H1 (cell line): ENCODE measurements around the gene INPP5A. TPM values are rescaled to one million over a fixed set of nuclear protein-coding genes. Genes with fewer than 3 reads are reported as not detected.

Experiments
- CTCF ChIA-PET: fragments of 300-600 bp; sonication (Branson Sonifier 250); formaldehyde crosslinking; loops from one replicate; lab custom pipeline; 2021; ENCODE audit not compliant: partially characterized antibody; lab: Charles Lee
- POLR2A ChIA-PET: fragments of 300-600 bp; sonication (Branson Sonifier 250); formaldehyde crosslinking; loops from one replicate; lab custom pipeline; 2021; ENCODE audit warnings: inconsistent platforms; ENCODE audit not compliant: partially characterized antibody; lab: Charles Lee
- DNase-seq, 2 experiments: peaks; one replicate each; pipeline versions ENCODE4 v3.0.0 to v3.0.0-alpha.2; 2010 to 2022; ENCODE audit warnings: low spot score in 2 of 2, low read depth in 1 of 2, mixed read lengths in 1 of 2
- FAIRE-seq: peaks from 2 replicates; lab custom pipeline; 2011; peaks lifted over from hg19 to GRCh38; lab: Jason Lieb, UNC
- H2AFZ ChIP-seq: 2 replicates; pipeline ENCODE4 v1.8.1; 2012; ENCODE audit warnings: low read length, inconsistent platforms
- H2AK5ac ChIP-seq: 2 replicates; pipeline ENCODE4 v1.6.1; 2013; ENCODE audit warnings: low read depth, low read length
- H2BK120ac ChIP-seq: replicated peaks from 2 replicates; pipeline ENCODE3; 2013; ENCODE audit warnings: low read depth, low read length, inconsistent platforms
- H2BK12ac ChIP-seq: 2 replicates; pipeline ENCODE4 v1.6.1; 2013; ENCODE audit warnings: low read depth, low read length
- H2BK15ac ChIP-seq: 2 replicates; pipeline ENCODE4 v1.6.1; 2013; ENCODE audit warnings: low read length
- H2BK20ac ChIP-seq: 2 replicates; pipeline ENCODE4 v1.6.1; 2013; ENCODE audit warnings: low read length
- H2BK5ac ChIP-seq: 2 replicates; pipeline ENCODE4 v1.6.1; 2013; ENCODE audit warnings: low read depth, low read length
- H3K14ac ChIP-seq: 2 replicates; pipeline ENCODE4 v1.6.1; 2013; ENCODE audit warnings: inconsistent platforms; ENCODE audit not compliant: insufficient read length
- H3K18ac ChIP-seq: 2 replicates; pipeline ENCODE4 v1.6.1; 2013; ENCODE audit warnings: low read length; ENCODE audit errors: extremely low read depth
- H3K23ac ChIP-seq: 2 replicates; pipeline ENCODE4 v1.6.1; 2013; ENCODE audit warnings: inconsistent platforms; ENCODE audit not compliant: insufficient read length
- H3K23me2 ChIP-seq: 2 replicates; pipeline ENCODE4 v1.6.1; 2013; ENCODE audit warnings: low read depth, low read length
- H3K27ac ChIP-seq: 2 replicates; pipeline ENCODE4 v1.6.1; 2011; ENCODE audit warnings: low read depth, low read length, inconsistent platforms
- H3K27me3 ChIP-seq, 4 experiments: replicated peaks in 1 of 4; 1 replicate in 1 of 4; 2 replicates in 3 of 4; pipeline versions ENCODE4 v1.6.1 to v1.8.1; 2011 to 2013; ENCODE audit warnings: low read length in 3 of 4, mild to moderate bottlenecking in 3 of 4, inconsistent platforms in 2 of 4, mixed read lengths in 2 of 4, moderate library complexity in 1 of 4; ENCODE audit not compliant: control insufficient read depth in 3 of 4, insufficient read depth in 3 of 4; ENCODE audit errors: extremely low read depth in 1 of 4
- H3K36me3 ChIP-seq, 4 experiments: 2 replicates each; pipeline versions ENCODE4 v1.6.1 to v1.8.1; 2011 to 2013; ENCODE audit warnings: mild to moderate bottlenecking in 4 of 4, low read length in 3 of 4, moderate library complexity in 2 of 4, control low read depth in 1 of 4, inconsistent platforms in 1 of 4; ENCODE audit not compliant: insufficient read depth in 4 of 4, control insufficient read depth in 2 of 4
- H3K4ac ChIP-seq: replicated peaks from 2 replicates; pipeline ENCODE3; 2013; ENCODE audit warnings: low read length, low read depth, mixed read lengths, inconsistent platforms; ENCODE audit not compliant: insufficient read length
- H3K4me1 ChIP-seq, 4 experiments: replicated peaks in 1 of 4; 1 replicate in 1 of 4; 2 replicates in 3 of 4; pipeline versions ENCODE4 v1.6.1 to v1.8.1; 2011 to 2013; ENCODE audit warnings: low read length in 3 of 4, inconsistent platforms in 2 of 4, mixed read lengths in 1 of 4; ENCODE audit not compliant: insufficient read depth in 4 of 4, control insufficient read depth in 3 of 4
- H3K4me2 ChIP-seq, 2 experiments: 2 replicates each; pipeline versions ENCODE4 v1.6.1 to v1.8.1; 2011 to 2013; ENCODE audit warnings: low read depth in 2 of 2, low read length in 2 of 2, control low read depth in 1 of 2, inconsistent platforms in 1 of 2, mild to moderate bottlenecking in 1 of 2; ENCODE audit not compliant: insufficient read depth in 1 of 2
- H3K4me3 ChIP-seq, 4 experiments: fragments of 200-600, 300-600 bp in 1 of 4; sonication (generic), shearing (Covaris generic), sonication (Bioruptor Twin) in 1 of 4; 2 replicates each; pipeline versions ENCODE4 v1.5.1 to v1.8.1; 2011 to 2016; ENCODE audit warnings: low read length in 4 of 4, low read depth in 3 of 4, control low read depth in 2 of 4, inconsistent platforms in 2 of 4, mild to moderate bottlenecking in 2 of 4, mixed read lengths in 1 of 4, moderate library complexity in 1 of 4; ENCODE audit not compliant: insufficient read depth in 2 of 4; ENCODE audit errors: extremely low read depth in 1 of 4
- H3K56ac ChIP-seq: replicated peaks from 2 replicates; pipeline ENCODE3; 2013; ENCODE audit warnings: low read depth, mild to moderate bottlenecking, mixed read lengths, low read length, inconsistent platforms; ENCODE audit not compliant: insufficient read length
- H3K79me1 ChIP-seq: 2 replicates; pipeline ENCODE4 v1.6.1; 2013; ENCODE audit warnings: low read depth, low read length, control low read depth
- H3K79me2 ChIP-seq, 2 experiments: 2 replicates each; pipeline versions ENCODE4 v1.6.1 to v1.8.1; 2012 to 2013; ENCODE audit warnings: low read length in 2 of 2, mild to moderate bottlenecking in 2 of 2, inconsistent platforms in 1 of 2; ENCODE audit not compliant: insufficient read depth in 2 of 2, control insufficient read depth in 1 of 2
- H3K9ac ChIP-seq, 4 experiments: replicated peaks in 1 of 4; 1 replicate in 1 of 4; 2 replicates in 3 of 4; pipeline versions ENCODE4 v1.6.1 to v1.8.1; 2011 to 2013; ENCODE audit warnings: low read depth in 3 of 4, low read length in 3 of 4, control low read depth in 2 of 4, mild to moderate bottlenecking in 2 of 4, moderate library complexity in 2 of 4, inconsistent platforms in 1 of 4; ENCODE audit errors: extremely low read depth in 1 of 4
- H3K9me3 ChIP-seq, 2 experiments: 2 replicates each; pipeline versions ENCODE4 v1.6.1 to v1.8.1; 2012 to 2013; ENCODE audit warnings: mild to moderate bottlenecking in 2 of 2, moderate library complexity in 2 of 2, control low read depth in 1 of 2, inconsistent platforms in 1 of 2, low read depth in 1 of 2, low read length in 1 of 2, mixed read lengths in 1 of 2; ENCODE audit not compliant: insufficient read depth in 2 of 2
- H4K20me1 ChIP-seq, 2 experiments: replicated peaks in 1 of 2; 2 replicates each; pipeline versions ENCODE3 to v1.8.1; 2011 to 2013; ENCODE audit warnings: inconsistent platforms in 2 of 2, low read length in 2 of 2, mild to moderate bottlenecking in 1 of 2; ENCODE audit not compliant: insufficient read depth in 2 of 2, control insufficient read depth in 1 of 2
- H4K5ac ChIP-seq: 2 replicates; pipeline ENCODE4 v1.6.1; 2013; ENCODE audit warnings: low read length, low read depth, mixed read lengths, inconsistent platforms; ENCODE audit not compliant: insufficient read length
- H4K8ac ChIP-seq: 2 replicates; pipeline ENCODE4 v1.8.0; 2013; ENCODE audit warnings: mild to moderate bottlenecking, moderate library complexity, low read length, inconsistent platforms; ENCODE audit not compliant: insufficient read depth; ENCODE audit errors: extremely low read depth
- H4K91ac ChIP-seq: replicated peaks from 2 replicates; pipeline ENCODE3; 2013; ENCODE audit warnings: low read length, mixed read lengths, inconsistent platforms; ENCODE audit not compliant: insufficient read length
- BRCA1 ChIP-seq: IDR thresholded peaks from 2 replicates; pipeline ENCODE4 v1.6.1; 2012; ENCODE audit warnings: low read depth, low read length, improper control_type of control experiment
- CTCF ChIP-seq, 3 experiments: IDR thresholded peaks; 1 replicate in 2 of 3; 2 replicates in 1 of 3; pipeline versions ENCODE4 v1.5.1 to v1.6.1; 2011; ENCODE audit warnings: low read length in 3 of 3, mild to moderate bottlenecking in 3 of 3, inconsistent platforms in 2 of 3, low read depth in 1 of 3, moderate library complexity in 1 of 3; ENCODE audit not compliant: insufficient read depth in 1 of 3; ENCODE audit errors: control extremely low read depth in 1 of 3
- EGR1 ChIP-seq: IDR thresholded peaks from 2 replicates; pipeline ENCODE4 v1.6.1; 2011; ENCODE audit warnings: low read depth, low read length, borderline replicate concordance
- FOSL1 ChIP-seq: IDR thresholded peaks from 2 replicates; pipeline ENCODE4 v1.6.1; 2011; ENCODE audit warnings: mild to moderate bottlenecking, low read depth, low read length, moderate library complexity; ENCODE audit not compliant: insufficient read depth
- HDAC6 ChIP-seq: IDR thresholded peaks from one replicate; pipeline ENCODE4 v1.7.1; 2012; ENCODE audit warnings: low read depth, mild to moderate bottlenecking, inconsistent platforms, low read length, moderate library complexity
- NRF1 ChIP-seq: IDR thresholded peaks from 2 replicates; pipeline ENCODE4 v1.6.1; 2011; ENCODE audit warnings: mild to moderate bottlenecking, low read depth, low read length, improper control_type of control experiment
- POU5F1 ChIP-seq: IDR thresholded peaks from 2 replicates; pipeline ENCODE4 v1.6.1; 2011; ENCODE audit warnings: low read depth, mild to moderate bottlenecking, low read length, moderate library complexity
- RXRA ChIP-seq: IDR thresholded peaks from 2 replicates; pipeline ENCODE4 v1.6.1; 2011; ENCODE audit warnings: low read depth, mild to moderate bottlenecking, low read length, moderate library complexity; ENCODE audit not compliant: insufficient read depth
- SRF ChIP-seq: IDR thresholded peaks from 2 replicates; pipeline ENCODE4 v1.6.1; 2011; ENCODE audit warnings: mild to moderate bottlenecking, low read depth, low read length, moderate library complexity
- WGBS, 2 experiments: shearing (Covaris generic) in 1 of 2; methylation state at CpG; one replicate each; pipeline versions ENCODE4 v1.1.6 to v1.1.7; 2013 to 2015; ENCODE audit warnings: low lambda C conversion rate in 2 of 2, mixed read lengths in 2 of 2, inconsistent platforms in 1 of 2, low coverage in 1 of 2, missing lambda C conversion rate in 1 of 2; ENCODE audit not compliant: insufficient replicate concordance in 2 of 2, insufficient coverage in 1 of 2, insufficient read length in 1 of 2; ENCODE audit errors: extremely low coverage in 1 of 2, missing lambda C conversion rate in 1 of 2; 5-methylcytosine and 5-hydroxymethylcytosine counted together
- polyA plus RNA-seq, 7 experiments: library from polyadenylated mRNA; depleted of rRNA in 3 of 7; stranded (reverse) in 5 of 7; unstranded in 2 of 7; fragments of >200 nt in 5 of 7; fragments of 200-250 nt in 2 of 7; gene quantifications; 1 replicate in 5 of 7; 2 replicates in 1 of 7; 4 replicates in 1 of 7; pipeline versions ENCODE4 v1.2.1 to v1.2.3, GENCODE V29; 2011 to 2013; ENCODE audit warnings: missing spikeins in 2 of 7, mixed read lengths in 2 of 7
- total RNA-seq: library from RNA; stranded (reverse); fragmentation: NEBNext Ultra II Directional; extraction: Animal tissue kit (Norgen Biotek cat#: 25700); gene quantifications from 2 replicates; pipeline ENCODE4 v1.2.1, GENCODE V29; 2021
- TF ChIP-seq, protein P1 (sequence below): IDR thresholded peaks from 2 replicates; pipeline ENCODE4 v1.6.1; 2011; ENCODE audit warnings: low read depth, mild to moderate bottlenecking, low read length; ENCODE audit not compliant: insufficient read depth

Gene INPP5A
- total and polyA plus RNA-seq, 2 of the 8 experiments (the other 6 are each of a cell fraction or from before 2014, with no cell fraction given), result 19.7 to 27.5 TPM

GRCh38 chr10:132532179-132532578, 5.4 kb upstream of the INPP5A start:
- Histone ChIP-seq H2AK5ac (no peak overlapping the region; the same call in 1 of the 2 replicates), H2BK15ac (no peak overlapping the region), H3K18ac (no peak overlapping the region), H3K27ac (no peak overlapping the region), H2BK12ac (no peak overlapping the region), H4K5ac (no peak overlapping the region), H3K23ac (no peak overlapping the region), H4K8ac (no peak overlapping the region), H3K36me3 (no peaks in the 10 kb centered on the region), H2AFZ (no peak overlapping the region), H3K9ac (no peak overlapping the region), H3K79me1 (peaks cover 3% of the 10 kb centered on the region; the same call in 1 of the 2 replicates), H3K23me2 (peaks cover 6% of the 10 kb centered on the region; the same call in 1 of the 2 replicates), H2BK120ac (no peak overlapping the region), H3K4me2 (no peak overlapping the region), H2BK5ac (no peak overlapping the region), H3K27me3 (peaks cover 0 to 10% (median 3%) of the 10 kb centered on the region in 4 experiments; a peak in 4 of 7 replicates), H2BK20ac (no peak overlapping the region), H3K4me1 (peaks cover 0 to 12% (median 7%) of the 10 kb centered on the region in 4 experiments; a peak in 6 of 7 replicates), H3K56ac (no peak overlapping the region), H3K4ac (no peak overlapping the region), H3K9me3 (no peaks in the 10 kb centered on the region), H3K14ac (no peak overlapping the region), H3K4me3 (no peak overlapping the region), H3K79me2 (no peaks in the 10 kb centered on the region), H4K20me1 (peaks cover 2 to 10% of the 10 kb centered on the region in 2 experiments), H4K91ac (no peak overlapping the region)
- 96% methylated on average over 6 of the region's 6 CpGs; no CpG with 5 or more reads in 1 of the 2 experiments for WGBS, 2 experiments
- CTCF ChIA-PET, result interaction anchor here (0.7 to 1.9 kb wide), 5 partner anchors 11 to 102 kb away, joined by 3 to 4 read pairs (median 3); no protein-coding TSS in a partner anchor
- no peak for DNase-seq
- no peak for FAIRE-seq
- POLR2A ChIA-PET, result interaction anchor here (1.6 to 1.7 kb wide), 2 partner anchors 11 to 13 kb away, joined by 4 to 5 read pairs; no protein-coding TSS in a partner anchor
- TF ChIP-seq HDAC6 (no peak), NRF1 (no peak), SRF (no peak), POU5F1 (no peak), CTCF (IDR thresholded peaks at IDR 0.05; ENCODE audit: control extremely low read depth in 1 of 3, insufficient read depth in 1 of 3, low read depth in 1 of 3, low read length in 3 of 3) (no peak), FOSL1 (no peak), RXRA (no peak), BRCA1 (no peak), EGR1 (no peak)
- TF ChIP-seq, protein P1, sequence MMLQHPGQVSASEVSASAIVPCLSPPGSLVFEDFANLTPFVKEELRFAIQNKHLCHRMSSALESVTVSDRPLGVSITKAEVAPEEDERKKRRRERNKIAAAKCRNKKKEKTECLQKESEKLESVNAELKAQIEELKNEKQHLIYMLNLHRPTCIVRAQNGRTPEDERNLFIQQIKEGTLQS, result no peak
